Stimulated activated CD8-positive, alpha-beta memory T cell treated with anti-CD3 and anti-CD28 coated beads, Interleukin-12 subunit alpha, Interleukin-12 subunit beta, amount 100 ng/mL, for 1 hour (primary cell): ENCODE measurements around the gene TOMM34.

Experiments
- DNase-seq: peaks from one replicate; pipeline ENCODE4 v3.0.0-alpha.2; 2020; ENCODE audit warnings: low read depth

The TOMM34 gene

GRCh38 chr20:44930517-44931168 is 29.6 kb downstream of the TOMM34 start:
- no peak for DNase-seq

GRCh38 chr20:44928595-44928994 is 31.6 kb downstream of the TOMM34 start:
- DNase-seq, result no peak

- DNase-seq, result no peak
These were observed 35.7 kb downstream of the TOMM34 start for GRCh38 chr20:44924541-44924940.

DNA sequence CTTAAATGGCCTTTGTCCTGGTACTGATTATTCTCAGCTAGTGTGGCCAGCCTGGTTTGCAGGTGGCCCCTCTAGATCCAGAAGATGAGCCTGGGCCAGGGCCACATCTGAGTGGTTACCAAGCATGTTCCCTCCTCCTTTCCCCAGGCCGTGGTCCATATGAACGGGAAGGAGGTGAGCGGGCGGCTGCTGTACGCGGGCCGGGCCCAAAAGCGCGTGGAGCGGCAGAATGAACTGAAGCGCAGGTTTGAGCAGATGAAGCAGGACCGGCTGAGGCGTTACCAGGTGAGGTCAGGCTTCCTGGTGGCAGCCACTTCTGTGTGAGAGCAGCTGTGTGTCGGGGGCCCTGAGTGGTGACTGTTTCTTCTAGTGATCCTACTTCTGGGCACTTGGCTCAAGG is 38.8 kb downstream of the TOMM34 start:
- DNase-seq, result no peak

GRCh38 chr20:44918761-44919160 is 41.4 kb downstream of the TOMM34 start:
- no peak for DNase-seq

- DNase-seq, result no peak
These were observed 41.9 kb downstream of the TOMM34 start for GRCh38 chr20:44918342-44918741.

DNA sequence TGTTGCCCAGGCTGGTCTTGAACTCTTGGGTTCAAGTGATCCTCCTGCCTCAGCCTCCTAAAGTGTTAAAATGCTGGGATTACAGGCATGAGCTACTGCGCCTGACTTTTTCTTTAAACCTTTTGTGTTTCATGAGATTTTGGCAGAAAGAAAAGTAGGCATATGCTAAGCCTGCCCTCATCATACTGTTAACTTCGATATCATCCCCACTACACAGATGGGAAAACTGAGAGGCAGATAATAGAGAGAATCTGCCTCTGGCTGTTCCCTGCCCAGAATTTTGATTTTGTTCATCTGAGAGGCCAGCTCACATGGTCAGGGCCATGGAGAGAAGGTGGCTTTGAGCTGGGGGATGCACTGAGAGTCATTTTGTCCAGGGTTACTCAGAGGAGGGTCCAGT is 42.8 kb downstream of the TOMM34 start:
- no peak for DNase-seq

DNA sequence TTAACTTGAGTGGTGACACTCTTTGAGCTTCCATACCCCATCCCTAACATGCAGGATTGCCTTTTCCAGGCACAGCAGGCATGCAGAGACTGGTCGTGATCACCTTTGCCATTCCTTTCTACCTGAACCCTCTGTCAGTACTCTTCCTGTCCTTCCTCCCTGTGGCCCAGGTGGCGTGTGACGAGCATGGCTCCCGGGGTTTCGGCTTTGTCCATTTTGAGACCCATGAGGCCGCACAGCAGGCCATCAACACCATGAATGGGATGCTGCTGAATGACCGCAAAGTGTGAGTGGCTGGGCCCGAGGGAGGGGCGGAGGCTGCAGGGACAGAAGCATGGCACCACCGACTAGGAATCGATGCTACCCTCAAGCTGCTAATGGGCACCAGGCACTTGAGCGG is 43.6 kb downstream of the TOMM34 start:
- no peak for DNase-seq

DNA sequence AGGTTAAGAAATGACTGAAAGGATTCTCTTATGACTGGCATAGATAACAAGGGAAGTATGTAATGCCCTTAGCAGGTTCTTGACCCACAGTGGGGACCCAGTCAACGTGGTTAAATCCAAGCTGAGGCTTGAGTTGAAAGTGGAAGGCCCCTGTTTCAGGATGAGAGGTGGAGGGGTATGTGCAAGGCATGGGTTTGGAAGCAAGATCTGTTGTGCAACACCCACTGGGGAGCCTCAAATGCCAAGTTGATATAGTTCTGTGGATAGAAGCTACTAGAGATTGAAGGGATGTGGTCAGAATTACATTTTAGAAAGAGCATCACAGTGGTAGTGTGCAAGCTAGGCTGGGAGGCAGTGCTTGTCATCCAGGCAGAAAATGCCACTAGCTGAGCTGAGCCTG is 45.3 kb downstream of the TOMM34 start:
- DNase-seq, result no peak

- DNase-seq, result no peak
These were observed 48.0 kb downstream of the TOMM34 start for GRCh38 chr20:44912189-44912588.

GRCh38 chr20:44911264-44911921 is 48.8 kb downstream of the TOMM34 start:
- peak; percentile 13 for DNase-seq

GRCh38 chr20:44910690-44911262 is 49.4 kb downstream of the TOMM34 start:
- DNase-seq, result no peak

- DNase-seq, result peak; percentile 66
These were observed 50.1 kb downstream of the TOMM34 start, which contains the start of gene PABPC1L for GRCh38 chr20:44909872-44910689. PABPC1L (plus strand) TSS chr20:44910060; CDS start chr20:44910144, 84 bp downstream.

DNA sequence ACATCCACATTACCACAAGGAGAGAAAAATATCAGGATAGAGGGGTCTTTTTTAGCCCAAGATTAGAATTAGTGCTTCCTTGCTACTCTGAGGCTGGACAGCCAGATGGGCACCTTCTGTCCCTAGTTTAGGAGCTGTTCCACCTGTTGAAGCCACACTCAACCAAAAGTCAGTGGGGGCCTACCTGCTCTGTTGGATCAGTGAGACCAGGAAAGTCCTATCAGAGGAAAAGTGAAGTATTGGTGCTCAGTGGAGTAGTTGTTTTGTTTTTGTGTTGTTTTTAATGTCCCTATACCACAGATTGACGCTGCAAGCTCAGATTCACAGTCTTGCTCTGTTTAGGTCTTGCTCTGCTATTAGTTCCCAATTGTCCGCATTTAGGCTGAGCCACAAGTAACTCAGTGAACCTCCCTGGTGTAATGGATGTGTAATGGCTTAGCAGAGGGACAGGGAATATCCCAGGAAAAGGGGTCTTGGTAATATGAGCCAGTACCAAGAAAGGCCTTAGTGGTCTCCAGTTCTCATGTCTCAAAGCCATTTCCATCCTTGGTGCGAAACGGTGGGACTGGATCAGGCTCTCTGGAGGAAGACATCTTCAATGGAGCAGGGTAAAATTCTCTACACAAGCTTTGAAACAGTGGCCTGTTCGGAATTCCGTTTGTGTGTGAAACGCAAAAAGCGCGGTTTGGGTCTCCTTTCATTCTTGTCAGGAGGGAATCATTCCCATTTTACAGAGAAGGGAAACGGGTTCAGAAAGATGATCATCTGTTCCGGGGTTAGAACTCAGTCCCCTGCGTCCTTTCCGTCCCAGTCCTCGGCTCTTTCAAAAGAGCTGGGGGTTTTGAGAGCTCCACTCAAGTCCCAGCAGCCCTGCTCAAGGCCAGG is 51.0 kb downstream of the TOMM34 start:
- DNase-seq, result no peak

DNA sequence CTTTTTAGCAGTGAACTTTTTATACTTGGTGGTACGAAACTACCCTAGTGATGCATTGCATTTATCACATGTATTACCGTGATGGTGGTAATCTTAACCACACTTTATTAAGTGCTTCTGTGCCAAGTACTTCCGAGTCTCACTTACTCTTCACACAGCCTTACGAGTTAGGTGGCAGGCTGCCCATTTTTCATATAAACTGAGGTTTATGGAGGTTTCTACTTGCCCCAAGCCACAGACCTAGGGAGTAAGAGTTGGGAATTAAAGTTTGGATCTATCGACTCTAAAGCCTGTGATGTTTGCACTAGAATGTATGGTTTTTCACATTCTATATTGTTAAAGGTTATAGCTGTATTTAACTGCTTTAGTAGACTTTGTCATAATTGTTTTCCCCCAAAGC is 55.8 kb downstream of the TOMM34 start:
- no peak for DNase-seq

DNA sequence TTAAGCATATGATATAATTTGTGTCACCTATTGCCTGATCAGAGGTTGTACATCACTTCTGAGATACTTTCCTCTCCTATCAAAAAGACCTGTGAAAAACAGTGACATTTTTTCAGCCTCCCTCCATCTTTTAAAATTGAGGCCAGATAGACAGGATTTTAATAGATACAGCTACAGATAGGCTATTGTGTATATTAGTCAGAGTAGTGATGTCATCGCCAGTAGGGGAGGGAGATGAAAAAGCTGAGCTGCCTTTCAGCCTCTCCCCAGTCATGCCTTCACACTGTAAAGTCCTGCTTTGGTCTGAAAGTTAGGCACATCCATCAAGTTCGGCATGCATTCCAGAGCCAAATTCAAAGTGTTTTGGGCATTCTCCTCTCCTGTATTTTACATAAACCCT is 58.2 kb downstream of the TOMM34 start:
- DNase-seq, result no peak

GRCh38 chr20:44900231-44900854 is 59.9 kb downstream of the TOMM34 start:
- no peak for DNase-seq

GRCh38 chr20:44897133-44897532 is 63.1 kb downstream of the TOMM34 start:
- DNase-seq, result no peak

DNA sequence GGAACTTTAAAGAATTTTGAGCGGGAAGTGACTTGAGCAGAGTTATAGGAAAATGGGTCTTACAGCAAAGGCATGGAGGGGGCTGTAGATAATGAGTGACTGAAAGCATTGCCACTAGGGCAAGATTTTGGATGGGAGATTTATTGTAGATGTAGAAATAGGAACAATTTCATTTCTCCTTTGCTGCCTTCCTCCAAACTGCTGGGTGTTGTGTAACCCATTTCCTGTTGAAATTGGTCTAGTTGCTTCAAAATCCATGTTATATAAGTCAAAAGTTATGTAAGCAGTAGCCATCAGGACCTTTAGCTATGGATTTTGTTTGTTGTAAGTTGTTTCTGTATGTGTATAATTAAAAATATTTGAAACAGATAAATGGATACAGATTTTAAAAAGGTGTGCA is 63.6 kb downstream of the TOMM34 start:
- DNase-seq, result no peak

GRCh38 chr20:44894959-44895358 is 65.2 kb downstream of the TOMM34 start:
- no peak for DNase-seq
